HCT116 (cell line): ENCODE data around the gene DNMT1. TPM values are rescaled to one million over a fixed set of nuclear protein-coding genes. Genes with fewer than 3 reads are reported as not detected.

Experiments
- ATAC-seq: fragments of 200-7000 bp; cut with Tn5 transposase; 2 replicates; pipeline ENCODE4 v1.9.1; 2020; ENCODE audit warnings: mild to moderate bottlenecking, moderate library complexity
- BruUV-seq: library from RNA; stranded (reverse); fragments of 400-500 nt; replicated peaks from 2 replicates; lab custom pipeline; 2021; lab: Mats Ljungman, UMichigan
- CTCF ChIA-PET: fragments of 300-600 bp; sonication (Branson Sonifier 250); formaldehyde crosslinking; loops from one replicate; lab custom pipeline; 2021; ENCODE audit warnings: antibody characterized with exemption; lab: Charles Lee
- POLR2A ChIA-PET: fragments of 300-600, 350-600 bp; sonication (Branson Sonifier 250); formaldehyde crosslinking; loops from one replicate; lab custom pipeline; 2021; ENCODE audit warnings: antibody characterized with exemption; lab: Charles Lee
- RAD21 ChIA-PET, 2 experiments: fragments of 300-600 bp; sonication (Branson Sonifier 250); formaldehyde crosslinking; loops; one replicate each; lab custom pipeline; 2023; ENCODE audit warnings: low total read pairs in 2 of 2; ENCODE audit not compliant: uncharacterized antibody in 2 of 2, unreplicated experiment in 2 of 2, low non-redundant PET in 1 of 2; lab: Charles Lee
- DNase-seq: peaks from one replicate; pipeline ENCODE4 v3.0.0-alpha.2; 2010; ENCODE audit warnings: low read depth, low spot score
- H2AFZ ChIP-seq: fragments of 200-600 bp; shearing (Covaris generic), sonication (generic); 2 replicates; pipeline ENCODE4 v1.6.1; 2017; ENCODE audit warnings: low read depth, mixed run types, mixed read lengths, antibody characterized with exemption, low read length; ENCODE audit not compliant: poor library complexity, severe bottlenecking
- H3K27ac ChIP-seq: 2 replicates; pipeline ENCODE4 v1.5.1; 2012; ENCODE audit warnings: low read depth, low read length
- H3K27me3 ChIP-seq: fragments of 200-600 bp; sonication (generic); 2 replicates; pipeline ENCODE4 v1.6.1; 2016; ENCODE audit warnings: mixed run types, low read length, mixed read lengths; ENCODE audit not compliant: insufficient read depth
- H3K36me3 ChIP-seq, 2 experiments: fragments of 200-500 bp in 1 of 2; fragments of 200-600 bp in 1 of 2; sonication (Bioruptor generic) in 1 of 2; sonication (generic) in 1 of 2; 2 replicates each; pipeline versions ENCODE4 v1.5.1 to v1.6.1; 2014 to 2016; ENCODE audit warnings: low read length in 2 of 2, inconsistent platforms in 1 of 2, mixed read lengths in 1 of 2, mixed run types in 1 of 2; ENCODE audit not compliant: insufficient read depth in 2 of 2, control insufficient read depth in 1 of 2
- H3K4me1 ChIP-seq, 2 experiments: fragments of 200-600 bp in 1 of 2; sonication (generic) in 1 of 2; 2 replicates each; pipeline versions ENCODE4 v1.5.1 to v1.6.1; 2012 to 2017; ENCODE audit warnings: low read length in 2 of 2, inconsistent platforms in 1 of 2, mild to moderate bottlenecking in 1 of 2, mixed read lengths in 1 of 2, mixed run types in 1 of 2, moderate library complexity in 1 of 2; ENCODE audit not compliant: insufficient read depth in 2 of 2, control insufficient read depth in 1 of 2
- H3K4me2 ChIP-seq: fragments of 200-600 bp; sonication (generic); 2 replicates; pipeline ENCODE4 v1.6.1; 2017; ENCODE audit warnings: mixed run types, low read length, mixed read lengths
- H3K4me3 ChIP-seq, 2 experiments: fragments of 200-600 bp in 1 of 2; sonication (generic) in 1 of 2; replicated peaks in 1 of 2; 2 replicates each; pipeline ENCODE4 v1.5.1; 2011 to 2016; ENCODE audit warnings: low read length in 2 of 2, control low read depth in 1 of 2, low read depth in 1 of 2, mild to moderate bottlenecking in 1 of 2, mixed read lengths in 1 of 2, mixed run types in 1 of 2
- H3K79me2 ChIP-seq: fragments of 200-600 bp; sonication (generic); 2 replicates; pipeline ENCODE4 v1.6.1; 2017; ENCODE audit warnings: mild to moderate bottlenecking, mixed run types, low read length, moderate library complexity, mixed read lengths; ENCODE audit not compliant: insufficient read depth
- H3K9ac ChIP-seq: fragments of 200-600 bp; sonication (generic); 2 replicates; pipeline ENCODE4 v1.6.1; 2016; ENCODE audit warnings: low read length, mixed read lengths
- H3K9me2 ChIP-seq: fragments of 200-600 bp; sonication (generic), shearing (Covaris generic); 2 replicates; pipeline ENCODE4 v1.6.1; 2017; ENCODE audit warnings: mixed run types, mild to moderate bottlenecking, moderate library complexity; ENCODE audit not compliant: insufficient read depth
- H3K9me3 ChIP-seq, 2 experiments: fragments of 200-500 bp in 1 of 2; fragments of 200-600 bp in 1 of 2; sonication (Bioruptor generic) in 1 of 2; sonication (generic) in 1 of 2; 2 replicates each; pipeline ENCODE4 v1.6.1; 2014 to 2017; ENCODE audit warnings: low read length in 2 of 2, mixed read lengths in 2 of 2, inconsistent platforms in 1 of 2, low read depth in 1 of 2, mild to moderate bottlenecking in 1 of 2, mixed run types in 1 of 2, moderate library complexity in 1 of 2; ENCODE audit not compliant: control insufficient read depth in 1 of 2, insufficient read depth in 1 of 2
- H4K20me1 ChIP-seq: fragments of 200-600 bp; sonication (generic), shearing (Covaris generic); 2 replicates; pipeline ENCODE4 v1.6.1; 2017; ENCODE audit warnings: mixed run types, mild to moderate bottlenecking, moderate library complexity; ENCODE audit not compliant: insufficient read depth
- CBX3 ChIP-seq: IDR thresholded peaks from 2 replicates; pipeline ENCODE4 v1.6.1; 2012; ENCODE audit warnings: low read depth
- RAD21 ChIP-seq: IDR thresholded peaks from 2 replicates; pipeline ENCODE4 v1.6.1; 2012; ENCODE audit warnings: low read depth, mild to moderate bottlenecking
- REST ChIP-seq: IDR thresholded peaks from 2 replicates; pipeline ENCODE4 v1.6.1; 2012; ENCODE audit warnings: low read depth
- SIN3A ChIP-seq: IDR thresholded peaks from 2 replicates; pipeline ENCODE4 v1.6.1; 2012; ENCODE audit warnings: low read depth
- SP1 ChIP-seq: IDR thresholded peaks from 2 replicates; pipeline ENCODE4 v1.6.1; 2012; ENCODE audit warnings: low read depth
- YY1 ChIP-seq: IDR thresholded peaks from 2 replicates; pipeline ENCODE4 v1.6.1; 2011; ENCODE audit warnings: low read length, low read depth, moderate library complexity, mild to moderate bottlenecking; ENCODE audit not compliant: insufficient replicate concordance; ENCODE audit errors: extremely low read depth
- ZBTB33 ChIP-seq: IDR thresholded peaks from 2 replicates; pipeline ENCODE4 v1.6.1; 2011; ENCODE audit warnings: mild to moderate bottlenecking, low read length, moderate library complexity; ENCODE audit not compliant: insufficient replicate concordance; ENCODE audit errors: extremely low read depth
- intact Hi-C: fragments of 100-400 bp; cut with micrococcal nuclease; formaldehyde crosslinking; loops from 2 replicates; pipeline ENCODE4 v1.10.0; 2022
- total RNA-seq: library from RNA; stranded (reverse); gene quantifications from one replicate; pipeline ENCODE4 v1.2.1, GENCODE V29; 2021; ENCODE audit not compliant: unreplicated experiment

The DNMT1 gene
- total RNA-seq, 1 experiment from 2014 or later = 235 TPM

GRCh38 chr19:10152100-10152499 is 42.7 kb downstream of the DNMT1 start:
- ChIA-PET CTCF (no interaction called here), POLR2A (no interaction called here)
- no peaks in the 10 kb centered on the region for H3K27me3 ChIP-seq
- no peaks in the 10 kb centered on the region for H4K20me1 ChIP-seq
- no peak overlapping the region for H3K4me2 ChIP-seq
- intact Hi-C loops = no loop called here
- no peak for DNase-seq
- H3K9me3 ChIP-seq = no peaks in the 10 kb centered on the region
- BruUV-seq = no TSS peak
- no peak overlapping the region for H3K4me3 ChIP-seq
- TF ChIP-seq CBX3 (no peak), REST (no peak), SIN3A (no peak), SP1 (no peak)
- TF ChIP-seq, all 23 proteins: peak for 0
- Histone ChIP-seq H3K79me2 (peaks cover 8% of the 10 kb centered on the region; the same call in 1 of the 2 replicates), H3K9ac (no peak overlapping the region), H3K36me3 (peaks cover 64 to 72% of the 10 kb centered on the region in 2 experiments), H3K4me1 (no peaks in the 10 kb centered on the region), H2AFZ (no peak overlapping the region), H3K27ac (no peak overlapping the region), H3K9me2 (no peaks in the 10 kb centered on the region)
- no peak for ATAC-seq
- RAD21 ChIA-PET = no interaction called here

- H3K4me3 ChIP-seq = no peak overlapping the region
- H3K4me2 ChIP-seq = no peak overlapping the region
- no peak overlapping the region for H2AFZ ChIP-seq
- ChIA-PET POLR2A (no interaction called here), RAD21 (no interaction called here), CTCF (no interaction called here)
- no peaks in the 10 kb centered on the region for H3K9me3 ChIP-seq
- no peak for ATAC-seq
- BruUV-seq = no TSS peak
- H3K27me3 ChIP-seq = no peaks in the 10 kb centered on the region
- no peak overlapping the region for H3K9ac ChIP-seq
- no peak overlapping the region for H3K27ac ChIP-seq
- peaks cover 12% of the 10 kb centered on the region; the same call in 1 of the 2 replicates for H3K79me2 ChIP-seq
- no peaks in the 10 kb centered on the region for H3K9me2 ChIP-seq
- H4K20me1 ChIP-seq = no peaks in the 10 kb centered on the region
- H3K36me3 ChIP-seq = peaks cover 66 to 72% of the 10 kb centered on the region in 2 experiments
- no peak for DNase-seq
- intact Hi-C loops = no loop called here
- H3K4me1 ChIP-seq = no peaks in the 10 kb centered on the region
- no peak for TF ChIP-seq REST
- no peak for TF ChIP-seq ZBTB33
- no peak for TF ChIP-seq YY1
- TF ChIP-seq RAD21 = no peak
These were observed 43.2 kb downstream of the DNMT1 start for GRCh38 chr19:10151521-10151920.
